ENCODE data around the gene TCF20. TPM values are rescaled to one million over a fixed set of nuclear protein-coding genes. Genes with fewer than 3 reads are reported as not detected.
A peak's percentile ranks its signal among the peaks of the same experiment; 100 is the strongest.

The TCF20 gene
- total RNA-seq, 2 donors from 2014 or later, result 54.8 to 69.0 TPM

- Mint-ChIP-seq H3K27ac (peak overlapping the region in 1 of 2 donors; percentile 77), H3K4me3 (no peak overlapping the region), H3K36me3 (peaks cover 4% of the 10 kb centered on the region), H3K9me3 (no peaks in the 10 kb centered on the region), H3K4me1 (ENCODE audit: low read depth in 2 of 2) (peaks cover 40 to 50% of the 10 kb centered on the region in 2 donors), H3K27me3 (no peaks in the 10 kb centered on the region)
- DNase-seq (ENCODE audit: low spot score) (no peak), ATAC-seq (no peak)
These were observed 22.9 kb downstream of the TCF20 start for GRCh38 chr22:42247596-42247995.

DNA sequence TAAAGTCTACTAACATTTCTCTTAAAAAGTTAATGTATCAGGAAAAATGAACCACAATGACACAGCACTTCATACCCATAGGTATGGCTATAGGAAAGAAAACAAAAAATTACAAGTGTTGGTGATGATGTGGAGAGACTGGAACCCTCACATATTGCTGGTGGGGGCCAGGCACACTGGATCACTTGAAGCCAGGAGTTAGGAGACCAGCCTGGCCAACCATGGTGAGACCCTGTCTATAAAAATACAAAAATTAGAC is 26.7 kb downstream of the TCF20 start:
- Mint-ChIP-seq H3K36me3 (peaks cover 4% of the 10 kb centered on the region), H3K27me3 (no peaks in the 10 kb centered on the region), H3K27ac (peak overlapping the region in 1 of 2 donors; percentile 29), H3K9me3 (no peaks in the 10 kb centered on the region), H3K4me3 (no peak overlapping the region), H3K4me1 (ENCODE audit: low read depth in 2 of 2) (peaks cover 27 to 46% of the 10 kb centered on the region in 2 donors)
- ATAC-seq (no peak), DNase-seq (ENCODE audit: low spot score) (no peak)

- ATAC-seq (no peak), DNase-seq (ENCODE audit: low spot score) (no peak)
- Mint-ChIP-seq H3K36me3 (no peaks in the 10 kb centered on the region), H3K27me3 (no peaks in the 10 kb centered on the region), H3K9me3 (no peaks in the 10 kb centered on the region), H3K27ac (peak overlapping the region in 1 of 2 donors; percentile 3), H3K4me3 (no peak overlapping the region), H3K4me1 (ENCODE audit: low read depth in 2 of 2) (peaks cover 45 to 47% of the 10 kb centered on the region in 2 donors)
These were observed 33.6 kb downstream of the TCF20 start for GRCh38 chr22:42236848-42237247.

GRCh38 chr22:42236268-42236667 is 34.2 kb downstream of the TCF20 start:
- Mint-ChIP-seq H3K9me3 (no peaks in the 10 kb centered on the region), H3K4me3 (no peak overlapping the region), H3K36me3 (no peaks in the 10 kb centered on the region), H3K4me1 (ENCODE audit: low read depth in 2 of 2) (peaks cover 42 to 43% of the 10 kb centered on the region in 2 donors), H3K27ac (peak overlapping the region in 1 of 2 donors; percentile 83), H3K27me3 (no peaks in the 10 kb centered on the region)
- DNase-seq (ENCODE audit: low spot score) (no peak), ATAC-seq (no peak)

GRCh38 chr22:42233879-42234278 is 36.6 kb downstream of the TCF20 start:
- Mint-ChIP-seq H3K27me3 (no peaks in the 10 kb centered on the region), H3K4me3 (no peak overlapping the region), H3K9me3 (no peaks in the 10 kb centered on the region), H3K27ac (no peak overlapping the region), H3K4me1 (ENCODE audit: low read depth in 2 of 2) (peaks cover 52 to 55% of the 10 kb centered on the region in 2 donors), H3K36me3 (no peaks in the 10 kb centered on the region)
- ATAC-seq (no peak), DNase-seq (ENCODE audit: low spot score) (no peak)

GRCh38 chr22:42231929-42232328 is 38.5 kb downstream of the TCF20 start:
- Mint-ChIP-seq H3K4me3 (no peak overlapping the region), H3K27ac (no peak overlapping the region), H3K4me1 (ENCODE audit: low read depth in 2 of 2) (peaks cover 58 to 60% of the 10 kb centered on the region in 2 donors), H3K9me3 (no peaks in the 10 kb centered on the region), H3K36me3 (no peaks in the 10 kb centered on the region), H3K27me3 (no peaks in the 10 kb centered on the region)
- ATAC-seq (no peak), DNase-seq (ENCODE audit: low spot score) (no peak)

- H3K27me3 Mint-ChIP-seq, result no peaks in the 10 kb centered on the region
- ATAC-seq (no peak), DNase-seq (ENCODE audit: low spot score) (no peak)
- no peak overlapping the region for H3K27ac Mint-ChIP-seq
- H3K4me1 Mint-ChIP-seq (ENCODE audit: low read depth in 2 of 2), result peaks cover 42 to 43% of the 10 kb centered on the region in 2 donors
- no peak overlapping the region for H3K4me3 Mint-ChIP-seq
- no peaks in the 10 kb centered on the region for H3K9me3 Mint-ChIP-seq
- H3K36me3 Mint-ChIP-seq, result no peaks in the 10 kb centered on the region
These were observed 40.9 kb downstream of the TCF20 start for GRCh38 chr22:42229455-42230149.

GRCh38 chr22:42228483-42228882 is 42.0 kb downstream of the TCF20 start:
- no peaks in the 10 kb centered on the region for H3K9me3 Mint-ChIP-seq
- H3K27ac Mint-ChIP-seq, result no peak overlapping the region
- no peak for DNase-seq (ENCODE audit: low spot score)
- peaks cover 35 to 38% of the 10 kb centered on the region in 2 donors for H3K4me1 Mint-ChIP-seq (ENCODE audit: low read depth in 2 of 2)
- no peaks in the 10 kb centered on the region for H3K27me3 Mint-ChIP-seq
- H3K36me3 Mint-ChIP-seq, result no peaks in the 10 kb centered on the region
- H3K4me3 Mint-ChIP-seq, result no peak overlapping the region
- no peak for ATAC-seq

DNA sequence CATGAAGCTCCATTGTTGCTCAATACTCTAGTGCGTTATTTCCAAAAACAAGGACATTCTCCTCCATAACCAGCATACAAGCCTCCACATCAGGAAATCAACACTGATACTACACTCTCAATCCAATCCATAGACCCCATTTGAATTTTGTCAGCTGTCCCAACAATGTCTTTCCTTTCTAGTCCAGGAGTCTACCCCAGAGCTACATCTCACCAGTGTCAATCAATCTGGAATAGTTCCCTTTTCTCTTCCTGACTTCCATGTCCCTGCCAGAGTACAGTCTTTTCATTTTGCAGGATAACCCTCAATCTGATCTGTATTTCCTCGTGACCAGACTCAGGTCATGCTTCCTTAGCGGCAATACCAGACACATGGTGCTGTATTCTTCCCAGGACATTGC is 43.0 kb downstream of the TCF20 start:
- peaks cover 36 to 39% of the 10 kb centered on the region in 2 donors for H3K4me1 Mint-ChIP-seq (ENCODE audit: low read depth in 2 of 2)
- no peak overlapping the region for H3K27ac Mint-ChIP-seq
- no peaks in the 10 kb centered on the region for H3K27me3 Mint-ChIP-seq
- DNase-seq (ENCODE audit: low spot score) (no peak), ATAC-seq (no peak)
- H3K9me3 Mint-ChIP-seq, result no peaks in the 10 kb centered on the region
- H3K4me3 Mint-ChIP-seq, result no peak overlapping the region
- no peaks in the 10 kb centered on the region for H3K36me3 Mint-ChIP-seq

DNA sequence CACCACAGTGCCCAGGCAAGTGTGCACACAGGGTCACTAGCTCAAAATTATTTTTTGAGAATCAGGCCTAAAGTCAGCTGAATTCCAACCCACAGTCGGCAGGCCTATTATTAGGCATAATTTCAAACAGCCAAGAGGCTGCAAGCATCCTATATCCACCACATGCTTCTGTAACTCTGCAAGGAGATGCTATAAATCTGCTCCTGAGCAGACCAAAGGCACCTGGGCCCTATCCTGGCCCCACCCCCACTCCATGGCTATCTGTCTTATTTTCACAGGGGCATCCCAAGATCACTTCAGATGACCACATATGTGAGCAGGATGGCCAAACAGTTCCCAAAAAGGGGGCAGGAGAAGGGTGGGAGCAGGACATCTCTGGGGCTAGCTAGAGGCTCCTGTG is 44.6 kb downstream of the TCF20 start:
- ATAC-seq, result no peak
- no peak for DNase-seq (ENCODE audit: low spot score)
- H3K4me1 Mint-ChIP-seq (ENCODE audit: low read depth in 2 of 2), result peaks cover 48% of the 10 kb centered on the region in 2 donors
- no peaks in the 10 kb centered on the region for H3K9me3 Mint-ChIP-seq
- H3K4me3 Mint-ChIP-seq, result no peak overlapping the region
- no peak overlapping the region for H3K27ac Mint-ChIP-seq
- H3K36me3 Mint-ChIP-seq, result no peaks in the 10 kb centered on the region
- H3K27me3 Mint-ChIP-seq, result no peaks in the 10 kb centered on the region

DNA sequence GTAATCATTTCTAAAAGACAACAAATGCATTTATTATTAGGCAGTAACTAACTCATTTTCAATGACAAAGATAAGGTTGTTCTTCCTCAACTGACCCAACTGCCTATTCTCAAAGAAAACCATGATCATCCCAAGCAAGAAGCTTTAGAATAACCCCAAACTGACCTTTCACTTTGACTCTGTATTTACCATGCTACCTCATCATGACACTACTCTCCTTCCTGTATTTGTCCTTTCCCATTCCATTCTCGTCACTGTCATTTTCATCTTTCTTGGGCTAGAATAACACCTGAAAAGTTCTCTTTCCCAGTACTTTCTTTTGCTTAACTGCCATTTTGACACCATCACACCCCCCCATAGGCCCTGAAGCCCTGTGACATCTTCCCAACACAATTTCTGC is 48.3 kb downstream of the TCF20 start:
- ATAC-seq (no peak), DNase-seq (ENCODE audit: low spot score) (no peak)
- H3K36me3 Mint-ChIP-seq, result no peaks in the 10 kb centered on the region
- H3K4me3 Mint-ChIP-seq, result no peak overlapping the region
- peak overlapping the region in 1 of 2 donors; percentile 36 for H3K27ac Mint-ChIP-seq
- H3K4me1 Mint-ChIP-seq (ENCODE audit: low read depth in 2 of 2), result peaks cover 43 to 47% of the 10 kb centered on the region in 2 donors
- H3K27me3 Mint-ChIP-seq, result no peaks in the 10 kb centered on the region
- no peaks in the 10 kb centered on the region for H3K9me3 Mint-ChIP-seq

Other genes starting within 250 kb of the TCF20 start
- gene NAGA, start 199.8 kb downstream of the TCF20 start, total RNA-seq, result 10 to 100 TPM; 22.6 to 24.2 TPM
- gene PHETA2, start 196.4 kb downstream of the TCF20 start, total RNA-seq, result 1 to 10 TPM; 1.5 TPM
- gene SMDT1, start 191.0 kb downstream of the TCF20 start, total RNA-seq, result 10 to 100 TPM; 41.6 to 77.5 TPM
- 10 to 100 TPM; 47.8 to 99.5 TPM for gene NDUFA6, start 179.9 kb downstream of the TCF20 start, total RNA-seq
- 1 to 10 TPM; 1.7 to 6.1 TPM for gene CYP2D6, start 139.8 kb downstream of the TCF20 start, total RNA-seq
- under 1 TPM; 0.19 to 0.47 TPM for gene NFAM1, start 161.8 kb upstream of the TCF20 start, total RNA-seq
- 100 to 1,000 TPM in 1 of 2 donors, 10 to 100 TPM in 1; 81.8 to 119 TPM for gene RRP7A, start 249.1 kb upstream of the TCF20 start, total RNA-seq

Data from natural killer cell treated with Interleukin-12 subunit alpha and Interleukin-12 subunit beta and Interleukin-15 and Interleukin-18, amount 100 ng/mL, for 72 hours (primary cell).